Suprapubic skin (tissue), 4 donors: ENCODE data around the gene NODAL. TPM values are rescaled to one million over a fixed set of nuclear protein-coding genes. Genes with fewer than 3 reads are reported as not detected.

Experiments used
- DNase-seq, 2 donors: peaks; one replicate each; pipeline ENCODE4 v3.0.0-alpha.2; 2019; ENCODE audit warnings: low spot score in 2 of 2
- H3K27ac ChIP-seq: fragments of 200-600 bp; sonication (generic); one replicate; pipeline ENCODE4 v1.5.1; 2019
- H3K27me3 ChIP-seq: fragments of 200-600 bp; sonication (generic); one replicate; pipeline ENCODE4 v1.5.1; 2019
- H3K36me3 ChIP-seq: fragments of 200-600 bp; sonication (generic); one replicate; pipeline ENCODE4 v1.5.1; 2019
- H3K4me1 ChIP-seq: fragments of 200-600 bp; sonication (generic); one replicate; pipeline ENCODE4 v1.5.1; 2019
- H3K4me3 ChIP-seq: fragments of 200-600 bp; sonication (generic); one replicate; pipeline ENCODE4 v1.5.1; 2019; ENCODE audit warnings: mild to moderate bottlenecking
- H3K9me3 ChIP-seq: fragments of 200-600 bp; sonication (generic); one replicate; pipeline ENCODE4 v1.5.1; 2019
- CTCF ChIP-seq, 2 donors: fragments of 200-600 bp in 1 of 2; fragments of 450-650 bp in 1 of 2; sonication (generic) in 1 of 2; IDR thresholded peaks; one replicate each; pipeline ENCODE4 v1.5.1; 2016 to 2019; ENCODE audit warnings: antibody characterized with exemption in 2 of 2, mild to moderate bottlenecking in 1 of 2, moderate library complexity in 1 of 2
- EP300 ChIP-seq: sonication (generic); formaldehyde crosslinking; IDR thresholded peaks from one replicate; pipeline ENCODE4 v1.6.1; 2017; ENCODE audit warnings: antibody characterized with exemption
- POLR2A ChIP-seq, 2 donors: fragments of 450-650 bp; IDR thresholded peaks; one replicate each; pipeline ENCODE4 v1.6.1; 2017; ENCODE audit warnings: antibody characterized with exemption in 2 of 2, mild to moderate bottlenecking in 2 of 2, moderate library complexity in 2 of 2
- POLR2AphosphoS5 ChIP-seq, 3 donors: sonication (generic); formaldehyde crosslinking; IDR thresholded peaks; one replicate each; pipeline ENCODE4 v1.6.1; 2017; ENCODE audit warnings: antibody characterized with exemption in 3 of 3
- WGBS: methylation state at CpG from one replicate; pipeline ENCODE4 v1.1.5; 2018; 5-methylcytosine and 5-hydroxymethylcytosine counted together
- total RNA-seq, 4 donors: library from RNA; depleted of rRNA; stranded (reverse); fragments of >200 nt; gene quantifications; one replicate each; pipeline ENCODE4 v1.1.0, GENCODE V29; 2016

The NODAL gene
- total RNA-seq, 4 donors from 2014 or later: not detected

- H3K4me1 ChIP-seq: peaks cover 36% of the 10 kb centered on the region
- H3K36me3 ChIP-seq: no peaks in the 10 kb centered on the region
- WGBS: 0% methylated on average over 11 of the region's 11 CpGs
- H3K27ac ChIP-seq: peak overlapping the region; percentile 99
- no peak for DNase-seq
- no peaks in the 10 kb centered on the region for H3K9me3 ChIP-seq
- TF ChIP-seq POLR2A (IDR thresholded peaks at IDR 0.05): no peak
- peak overlapping the region; percentile 95 for H3K4me3 ChIP-seq
- H3K27me3 ChIP-seq: no peaks in the 10 kb centered on the region
Observed at GRCh38 chr10:70404787-70405036, 36.8 kb downstream of the NODAL start.

- Histone ChIP-seq H3K4me1 (peaks cover 36% of the 10 kb centered on the region), H3K36me3 (no peaks in the 10 kb centered on the region), H3K27me3 (no peaks in the 10 kb centered on the region), H3K4me3 (peak within 1 kb of the TSS; percentile 95), H3K27ac (peak within 1 kb of the TSS; percentile 99), H3K9me3 (no peaks in the 10 kb centered on the region)
- peak; percentile 99 for DNase-seq
- no peak for TF ChIP-seq CTCF (IDR thresholded peaks at IDR 0.05)
- TF ChIP-seq POLR2AphosphoS5 (IDR thresholded peaks at IDR 0.05): peak; percentile 90 to 97 (median 94)
- no peak for TF ChIP-seq EP300
- TF ChIP-seq POLR2A (IDR thresholded peaks at IDR 0.05): peak; percentile 95 to 96
- under 1% methylated on average over 35 of the region's 103 CpGs for WGBS
Observed at GRCh38 chr10:70404036-70404786, 37.3 kb downstream of the NODAL start, which contains the start of gene EIF4EBP2. TSS of gene EIF4EBP2 (plus strand) at chr10:70404145. CDS start at chr10:70404402, 257 bp downstream.

GRCh38 chr10:70403483-70404035, 37.9 kb downstream of the NODAL start:
- Histone ChIP-seq H3K36me3 (no peaks in the 10 kb centered on the region), H3K27ac (peak overlapping the region; percentile 99), H3K4me3 (peak overlapping the region; percentile 95), H3K27me3 (no peaks in the 10 kb centered on the region), H3K4me1 (peaks cover 32% of the 10 kb centered on the region), H3K9me3 (no peaks in the 10 kb centered on the region)
- DNase-seq: no peak
- TF ChIP-seq POLR2AphosphoS5 (IDR thresholded peaks at IDR 0.05) (no peak), EP300 (no peak), POLR2A (IDR thresholded peaks at IDR 0.05) (no peak), CTCF (IDR thresholded peaks at IDR 0.05) (no peak)
- WGBS: 6% methylated on average over 12 of the region's 12 CpGs

- Histone ChIP-seq H3K4me1 (peaks cover 6% of the 10 kb centered on the region), H3K27me3 (no peaks in the 10 kb centered on the region), H3K9me3 (no peaks in the 10 kb centered on the region), H3K4me3 (no peak overlapping the region), H3K27ac (no peak overlapping the region), H3K36me3 (no peaks in the 10 kb centered on the region)
- DNase-seq: no peak
- no peak for TF ChIP-seq CTCF (IDR thresholded peaks at IDR 0.05)
- TF ChIP-seq POLR2AphosphoS5 (IDR thresholded peaks at IDR 0.05): no peak
- TF ChIP-seq POLR2A (IDR thresholded peaks at IDR 0.05): no peak
- no peak for TF ChIP-seq EP300
- WGBS: 91% methylated on average over 3 of the region's 3 CpGs
Observed at GRCh38 chr10:70399177-70399576, 42.3 kb downstream of the NODAL start.

- WGBS: 85% methylated on average over 1 of the region's 1 CpG
- H3K9me3 ChIP-seq: no peaks in the 10 kb centered on the region
- H3K27ac ChIP-seq: no peak overlapping the region
- no peaks in the 10 kb centered on the region for H3K4me1 ChIP-seq
- DNase-seq: no peak
- no peaks in the 10 kb centered on the region for H3K36me3 ChIP-seq
- TF ChIP-seq POLR2A (IDR thresholded peaks at IDR 0.05) (no peak), POLR2AphosphoS5 (IDR thresholded peaks at IDR 0.05) (no peak)
- H3K4me3 ChIP-seq: no peak overlapping the region
- H3K27me3 ChIP-seq: no peaks in the 10 kb centered on the region
Observed at GRCh38 chr10:70396140-70396539, 45.3 kb downstream of the NODAL start.

- 60% methylated on average over 4 of the region's 4 CpGs for WGBS
- TF ChIP-seq EP300 (no peak), POLR2AphosphoS5 (IDR thresholded peaks at IDR 0.05) (no peak), CTCF (IDR thresholded peaks at IDR 0.05) (no peak)
- no peak for DNase-seq
- H3K36me3 ChIP-seq: no peaks in the 10 kb centered on the region
- no peaks in the 10 kb centered on the region for H3K9me3 ChIP-seq
- peaks cover 4% of the 10 kb centered on the region for H3K4me1 ChIP-seq
- no peaks in the 10 kb centered on the region for H3K27me3 ChIP-seq
- no peak overlapping the region for H3K27ac ChIP-seq
- H3K4me3 ChIP-seq: no peak overlapping the region
Observed at GRCh38 chr10:70391654-70392053, 49.8 kb downstream of the NODAL start.

Other genes starting within 250 kb of the NODAL start
- 100 to 1,000 TPM in 3 of 4 donors, 10 to 100 TPM in 1; 61.5 to 137 (median 118) TPM for gene PPA1, start 208.3 kb downstream of the NODAL start, total RNA-seq
- under 1 TPM; 0.08 to 0.53 (median 0.23) TPM for gene NPFFR1, start 157.7 kb downstream of the NODAL start, total RNA-seq
- 1 to 10 TPM; 2.4 to 6.5 (median 2.8) TPM for gene LRRC20, start 59.1 kb downstream of the NODAL start, total RNA-seq
- gene EIF4EBP2, start 37.5 kb downstream of the NODAL start, total RNA-seq: 10 to 100 TPM; 71.7 to 91.6 (median 77.1) TPM
- 10 to 100 TPM in 1 of 4 donors, 1 to 10 TPM in 3; 6.2 to 12.1 (median 7.7) TPM for gene PALD1, start 37.1 kb upstream of the NODAL start, total RNA-seq
- 1 to 10 TPM in 1 of 4 donors, under 1 TPM in 2, not detected in 1; 0.34 to 2.5 (median 0.70) TPM for gene PRF1, start 161.1 kb upstream of the NODAL start, total RNA-seq
- gene ADAMTS14, start 230.8 kb upstream of the NODAL start, total RNA-seq: under 1 TPM; 0.15 to 0.51 (median 0.40) TPM